ENCODE measurements around the gene NFIB.

Gene NFIB

GRCh38 chr9:14303100-14303499 lies 10.8 kb downstream of the NFIB start:
- no peak for DNase-seq

DNA sequence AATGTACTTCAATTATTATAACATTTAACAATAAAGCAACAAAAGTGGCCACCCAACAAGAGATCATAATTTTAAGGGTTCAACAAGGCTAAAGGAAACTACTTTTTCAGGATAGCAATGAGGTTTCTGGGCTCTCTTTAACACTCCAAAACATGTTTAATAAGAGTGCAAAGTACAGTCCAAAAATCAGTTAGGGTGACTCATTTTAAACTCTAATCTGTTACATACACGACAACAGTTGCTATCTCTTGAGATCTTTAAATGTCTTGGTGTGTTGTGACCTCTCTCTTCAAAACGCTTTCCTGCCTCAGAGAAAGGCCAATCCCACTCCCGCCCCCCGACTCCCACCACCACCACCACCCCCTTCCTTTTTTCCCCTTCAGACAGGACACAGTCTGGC lies 11.5 kb downstream of the NFIB start:
- no peak for DNase-seq

- no peak for DNase-seq
Measured at GRCh38 chr9:14301583-14302021, 12.3 kb downstream of the NFIB start.

DNA sequence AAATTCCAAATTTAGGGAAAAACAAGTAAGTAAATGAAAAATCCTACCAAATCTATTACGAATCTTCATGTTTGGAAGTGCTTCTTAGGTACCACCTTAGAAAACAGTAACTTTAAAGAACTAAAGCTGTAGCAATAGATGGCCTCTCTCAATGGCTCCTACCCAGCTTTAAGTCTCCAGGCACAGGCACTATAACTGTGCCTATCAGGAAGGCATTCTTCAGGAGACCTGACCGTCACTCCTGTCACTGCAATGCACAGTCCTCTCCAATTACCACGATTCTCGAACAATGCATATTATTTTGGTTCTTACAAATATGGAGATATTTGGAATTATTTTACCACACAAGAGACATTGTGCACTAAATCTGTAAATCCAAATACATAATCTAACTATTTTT lies 12.9 kb downstream of the NFIB start:
- DNase-seq: no peak

DNA sequence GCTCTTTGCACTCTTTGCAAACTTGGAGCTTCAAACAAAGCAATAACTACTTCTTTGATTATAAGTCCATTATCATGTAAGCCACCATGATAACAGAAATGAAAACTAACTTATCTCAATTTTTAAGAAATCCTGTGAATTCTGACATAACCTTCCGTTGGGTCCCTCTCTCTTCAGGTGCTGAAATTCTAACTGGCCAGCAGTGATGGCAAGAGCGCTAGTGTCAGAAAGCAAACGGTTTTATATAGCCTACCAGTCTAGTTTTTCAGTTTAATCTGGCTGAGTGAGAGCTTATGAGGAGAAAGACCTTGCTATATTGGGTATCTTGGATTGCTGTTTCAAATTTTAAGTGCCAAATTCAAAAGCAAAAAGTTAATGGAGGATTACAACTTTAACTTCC lies 13.4 kb downstream of the NFIB start:
- no peak for DNase-seq

GRCh38 chr9:14300040-14300439 lies 13.9 kb downstream of the NFIB start:
- no peak for DNase-seq

DNA sequence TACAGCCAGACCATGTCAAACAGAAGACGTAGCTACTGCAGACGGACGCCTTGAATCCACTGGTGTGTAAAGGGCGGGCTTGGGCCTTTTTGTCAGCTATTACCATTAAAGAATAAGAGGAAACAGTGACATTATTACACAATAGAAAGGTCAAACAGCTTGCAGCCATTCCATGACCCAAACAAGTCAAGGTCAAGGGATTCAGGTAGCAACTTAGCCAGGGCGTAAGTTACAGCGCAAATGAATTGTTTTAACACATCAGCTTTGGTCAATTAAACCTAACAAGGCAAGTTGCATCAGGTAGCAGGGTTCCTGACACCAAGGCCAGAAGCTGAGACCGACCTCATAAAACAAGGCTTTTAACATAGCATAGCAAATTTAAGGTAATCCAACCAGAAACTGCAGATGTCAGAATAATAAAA lies 15.3 kb downstream of the NFIB start:
- no peak for DNase-seq

DNA sequence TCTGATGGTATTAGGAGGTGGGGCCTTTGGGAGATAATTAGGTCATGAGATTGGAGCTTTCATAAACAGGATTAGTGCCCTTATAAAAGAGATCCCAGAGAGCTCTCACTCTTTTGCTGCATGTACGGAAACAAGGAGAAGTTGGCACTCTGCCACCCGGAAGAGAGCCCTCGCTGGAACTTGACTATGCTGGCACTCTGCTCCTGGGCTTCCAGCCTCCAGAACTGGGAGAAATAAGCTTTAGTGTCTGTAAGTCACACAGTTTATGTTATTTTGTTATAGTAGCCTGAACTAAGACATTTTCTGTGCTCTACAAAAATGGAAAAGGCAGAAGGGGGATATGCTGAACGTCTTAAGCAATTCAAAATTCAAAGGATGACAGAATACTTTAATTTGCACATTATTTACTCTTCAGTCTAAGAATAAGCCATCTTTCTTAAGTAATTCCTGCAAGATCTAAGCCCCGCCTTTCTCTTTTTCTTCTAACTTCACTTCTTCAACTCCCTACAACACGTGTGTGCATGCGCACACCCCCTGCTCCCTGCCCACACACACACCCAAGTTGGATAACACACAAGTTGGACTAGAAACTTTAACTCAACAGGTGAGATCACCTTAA lies 17.3 kb downstream of the NFIB start:
- DNase-seq: no peak

DNA sequence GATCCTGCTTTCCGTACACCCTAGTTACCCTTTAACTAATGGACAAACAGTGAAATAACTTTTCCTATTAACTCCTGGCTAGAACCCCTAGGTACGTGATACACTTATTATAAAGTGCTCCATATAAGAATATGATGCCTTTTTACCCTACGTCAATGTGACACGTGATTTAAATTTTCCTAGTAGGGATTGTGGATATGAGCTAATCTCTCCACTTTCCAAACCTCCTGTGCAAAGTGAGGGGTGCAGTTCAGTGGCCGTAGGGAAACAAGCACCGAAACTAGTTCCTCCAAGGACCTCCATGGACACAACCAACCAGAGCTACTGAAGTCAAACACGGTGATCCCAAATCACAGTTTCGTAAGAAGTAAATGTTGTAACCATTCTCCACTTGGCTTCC lies 19.3 kb downstream of the NFIB start:
- no peak for DNase-seq

DNA sequence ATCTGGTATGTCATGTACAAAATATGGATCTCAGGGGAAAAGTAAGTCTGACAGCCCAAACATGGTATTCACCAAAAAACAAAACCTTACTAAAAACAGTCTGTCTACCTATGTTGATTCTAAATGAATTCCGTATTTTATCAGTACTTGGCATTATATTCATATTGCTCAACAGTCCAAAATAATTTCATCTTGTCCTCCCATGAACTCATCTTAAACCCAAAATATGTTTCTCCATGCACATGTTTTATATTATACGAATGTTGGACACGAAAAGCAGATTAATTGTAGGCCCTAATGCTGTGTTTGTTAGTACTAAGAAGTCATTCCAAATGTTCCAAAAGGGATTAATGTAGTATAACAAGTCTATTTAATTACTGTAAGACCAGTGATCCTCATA lies 20.1 kb downstream of the NFIB start:
- no peak for DNase-seq

DNA sequence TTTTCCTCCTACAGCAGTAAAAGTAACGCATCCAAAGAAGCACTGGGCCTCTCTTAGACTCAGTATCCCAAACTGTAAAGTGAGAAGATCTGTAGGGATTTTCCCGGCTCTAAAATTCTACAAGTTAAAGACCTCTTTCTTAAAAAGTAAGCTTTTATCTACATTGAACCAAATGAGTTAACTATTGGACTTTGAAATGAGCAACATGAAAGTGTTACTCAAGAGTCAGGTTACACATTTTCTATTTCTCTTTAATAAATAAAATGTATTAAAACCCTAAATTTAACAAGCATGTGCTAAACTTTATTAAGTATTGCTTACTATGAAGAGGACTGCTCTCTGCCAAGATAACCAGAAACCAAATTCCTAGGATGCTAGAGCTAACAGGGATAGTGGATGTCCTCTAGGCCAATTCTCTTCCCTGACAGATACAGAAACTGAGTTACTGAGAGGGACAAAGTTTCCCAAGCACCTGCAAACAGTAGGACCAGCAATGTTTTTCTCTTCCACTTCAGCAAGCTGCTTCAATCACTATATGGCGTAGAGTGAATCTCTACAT lies 21.7 kb downstream of the NFIB start:
- no peak for DNase-seq

DNA sequence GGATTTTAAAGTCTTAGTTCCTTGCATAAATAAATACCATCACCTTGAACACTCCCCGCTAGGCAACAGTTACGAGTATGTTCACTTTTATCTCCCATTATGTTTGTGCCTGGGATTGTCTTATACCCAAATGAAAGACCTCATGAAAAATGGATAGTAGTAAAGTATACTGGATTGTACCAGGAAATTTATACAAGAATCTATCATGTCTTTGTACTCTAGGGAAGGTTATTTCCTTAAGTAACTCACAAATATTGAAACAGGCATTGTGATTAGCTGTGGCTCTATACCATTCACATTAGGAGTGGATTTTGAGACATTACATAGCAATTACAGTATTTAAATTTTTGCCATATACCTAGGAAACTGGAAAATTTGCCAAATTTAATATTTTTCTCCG lies 24.0 kb downstream of the NFIB start:
- DNase-seq: no peak

- DNase-seq: no peak
Measured at GRCh38 chr9:14288433-14288832, 25.5 kb downstream of the NFIB start.

- no peak for DNase-seq
Measured at GRCh38 chr9:14286121-14286520, 27.8 kb downstream of the NFIB start.

- no peak for DNase-seq
Measured at GRCh38 chr9:14283276-14283675, 30.7 kb downstream of the NFIB start.

DNA sequence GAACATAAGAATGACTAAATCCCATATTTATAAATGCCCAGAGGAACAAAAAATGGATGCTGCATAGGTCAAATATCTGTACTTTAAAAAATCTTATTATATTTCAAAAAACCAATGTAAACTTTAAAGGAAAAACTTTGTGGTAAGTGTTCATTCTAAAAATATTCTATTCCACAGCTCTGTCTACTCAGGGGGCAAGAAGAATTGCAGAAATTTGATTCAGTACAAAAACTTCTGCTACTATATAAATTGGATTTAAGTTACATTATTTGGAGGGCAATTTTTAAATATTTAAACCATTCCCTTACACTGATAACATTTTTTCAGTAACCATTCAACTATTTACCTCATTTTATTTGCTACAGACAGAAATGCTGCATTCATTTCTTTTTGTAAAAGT lies 32.1 kb downstream of the NFIB start:
- no peak for DNase-seq

DNA sequence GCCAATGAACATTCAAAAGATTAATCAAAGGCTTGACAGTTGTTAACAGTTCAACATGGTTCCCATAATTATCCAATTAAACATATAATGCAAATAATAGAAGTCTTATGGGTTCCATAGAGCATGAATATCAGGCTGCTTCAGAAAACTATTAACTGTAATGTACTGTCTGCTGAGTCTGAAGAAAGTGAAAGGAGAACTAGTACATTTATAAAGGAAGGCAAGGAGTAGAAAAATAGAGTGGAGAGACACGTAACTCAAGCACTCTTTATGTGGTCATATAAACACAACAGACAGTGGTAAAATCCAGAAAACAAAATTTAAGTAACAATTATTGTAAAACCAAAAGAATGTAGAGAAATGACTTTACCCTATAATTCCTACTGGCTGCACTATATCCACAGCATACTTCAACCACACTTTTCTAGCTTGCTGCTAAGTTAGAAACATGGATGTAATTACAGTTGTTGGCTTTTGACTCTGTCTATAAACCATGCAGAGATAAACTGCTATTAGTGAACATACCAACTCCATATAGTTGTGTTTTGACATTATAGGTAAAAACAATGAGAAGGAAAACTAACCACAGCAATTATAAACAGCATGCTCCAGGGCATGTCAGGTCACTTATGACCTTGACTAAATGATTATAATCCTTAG lies 32.7 kb downstream of the NFIB start:
- DNase-seq: no peak

- DNase-seq: no peak
Measured at GRCh38 chr9:14279671-14280070, 34.3 kb downstream of the NFIB start.

DNA sequence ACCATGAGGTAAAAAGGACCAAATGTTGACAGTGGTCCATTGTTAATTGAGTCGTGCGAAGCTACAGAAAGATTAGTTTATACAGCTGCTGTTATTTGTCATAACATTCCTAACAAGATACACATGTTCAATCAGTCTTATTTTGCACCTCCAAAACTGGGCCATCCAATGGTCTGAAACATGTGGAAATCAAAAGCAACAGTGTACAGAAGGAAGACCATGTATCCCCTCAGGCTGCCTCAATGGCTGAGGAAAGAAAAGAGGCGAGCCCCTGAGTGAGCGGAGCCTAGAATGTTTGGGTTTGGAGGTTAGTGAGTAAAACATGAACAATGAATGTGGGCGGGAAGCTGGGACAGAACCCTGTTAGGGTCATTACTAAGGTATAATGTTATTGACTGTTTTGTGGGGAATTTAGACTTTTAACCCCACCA lies 35.6 kb downstream of the NFIB start:
- no peak for DNase-seq

- no peak for DNase-seq
Measured at GRCh38 chr9:14277761-14278160, 36.2 kb downstream of the NFIB start.

DNA sequence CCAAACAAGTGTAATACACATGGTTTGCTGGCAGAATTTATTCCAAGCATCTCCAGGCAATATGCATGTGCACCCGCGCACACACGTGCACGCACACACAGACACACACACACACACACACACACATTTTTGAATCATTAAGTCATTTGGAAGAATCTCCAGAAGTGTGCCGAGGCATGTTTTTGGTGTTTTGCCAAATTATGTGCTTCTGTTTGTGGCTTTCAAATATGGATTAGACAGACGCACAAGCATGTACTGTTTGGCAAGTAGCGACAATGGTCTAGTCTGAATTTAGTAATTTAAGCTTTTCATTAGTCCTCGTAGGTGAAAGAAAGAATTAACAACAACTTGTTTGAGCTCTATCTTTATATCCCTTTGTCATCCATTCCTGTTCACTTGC lies 36.7 kb downstream of the NFIB start:
- no peak for DNase-seq

GRCh38 chr9:14275331-14275730 lies 38.6 kb downstream of the NFIB start:
- DNase-seq: no peak

GRCh38 chr9:14273696-14274121 lies 40.2 kb downstream of the NFIB start:
- no peak for DNase-seq

GRCh38 chr9:14272927-14273528 lies 40.9 kb downstream of the NFIB start:
- no peak for DNase-seq

All from activated CD4-positive, alpha-beta T cell treated with anti-CD3 and anti-CD28 coated beads for 48 hours (primary cell).